ENCODE results near the gene ZNF716. TPM values are rescaled to one million over a fixed set of nuclear protein-coding genes. Genes with fewer than 3 reads are reported as not detected.

Gene ZNF716
- polyA plus RNA-seq, 1 of the 3 experiments (the other 2 are of a cell fraction): not detected

GRCh38 chr7:57404967-57405421 lies 45.0 kb upstream of the ZNF716 start (continued):
- TF ChIP-seq EZH2phosphoT487 (IDR thresholded peaks at IDR 0.05; ENCODE audit: borderline replicate concordance, low read depth) (no peak), JUND (IDR thresholded peaks at IDR 0.05) (no peak)

- Histone ChIP-seq H4K20me1 (ENCODE audit: insufficient read depth) (no peaks in the 10 kb centered on the region), H3K4me3 (ENCODE audit: low read depth in 2 of 2, low read length in 1 of 2) (no peak overlapping the region), H3K36me3 (replicated peaks in 1 of 2; ENCODE audit: control insufficient read depth in 1 of 2, insufficient read depth in 2 of 2, low read length in 1 of 2) (no peaks in the 10 kb centered on the region), H3K79me2 (ENCODE audit: insufficient read depth) (no peaks in the 10 kb centered on the region), H3F3A (replicated peaks; ENCODE audit: insufficient read depth) (no peaks in the 10 kb centered on the region), H3K27ac (ENCODE audit: low read depth in 2 of 2, low read length in 1 of 2) (no peak overlapping the region), H2AFZ (ENCODE audit: low read depth) (no peak overlapping the region), H3K4me2 (no peak overlapping the region), H3K9me3 (no peaks in the 10 kb centered on the region), H3K9ac (no peak overlapping the region), H3K27me3 (ENCODE audit: insufficient read depth) (no peaks in the 10 kb centered on the region), H3K9me2 (no peaks in the 10 kb centered on the region), H3K4me1 (ENCODE audit: control insufficient read depth in 1 of 2, insufficient read depth in 2 of 2, low read depth in 1 of 2, low read length in 1 of 2) (no peaks in the 10 kb centered on the region; a peak in 1 of 4 replicates)
- no peak for DNase-seq
- CTCF ChIA-PET: no interaction called here
- 2% methylated on average over 7 of the region's 7 CpGs for WGBS (ENCODE audit: low lambda C conversion rate)
- POLR2A ChIA-PET: no interaction called here
- TF ChIP-seq NFIC (IDR thresholded peaks at IDR 0.05; ENCODE audit: borderline replicate concordance) (no peak), TEAD4 (IDR thresholded peaks at IDR 0.05; ENCODE audit: borderline replicate concordance, insufficient read depth) (no peak), FOSL2 (IDR thresholded peaks at IDR 0.05; ENCODE audit: borderline replicate concordance, low read depth) (no peak), RFX5 (IDR thresholded peaks at IDR 0.05; ENCODE audit: low read length) (no peak), IRF3 (IDR thresholded peaks at IDR 0.05; ENCODE audit: low read depth, low read length) (no peak), TAF1 (IDR thresholded peaks at IDR 0.05; ENCODE audit: borderline replicate concordance, low read depth, low read length) (no peak), REST (IDR thresholded peaks at IDR 0.05; ENCODE audit: low read depth, low read length) (no peak), FOXM1 (IDR thresholded peaks at IDR 0.05; ENCODE audit: low read depth) (no peak), GATA2 (CRISPR knock-in tag; IDR thresholded peaks at IDR 0.05) (no peak), POLR2AphosphoS5 (IDR thresholded peaks at IDR 0.05; ENCODE audit: low read depth, low read length) (no peak), EP300 (IDR thresholded peaks at IDR 0.05; ENCODE audit: borderline replicate concordance in 1 of 2, low read depth in 1 of 2, low read length in 1 of 2) (no peak), PBX3 (IDR thresholded peaks at IDR 0.05) (no peak), SIN3A (IDR thresholded peaks at IDR 0.05; ENCODE audit: borderline replicate concordance, low read depth, low read length) (no peak), FOXJ3 (CRISPR knock-in tag; IDR thresholded peaks at IDR 0.05) (no peak)
- TF ChIP-seq, protein P1, sequence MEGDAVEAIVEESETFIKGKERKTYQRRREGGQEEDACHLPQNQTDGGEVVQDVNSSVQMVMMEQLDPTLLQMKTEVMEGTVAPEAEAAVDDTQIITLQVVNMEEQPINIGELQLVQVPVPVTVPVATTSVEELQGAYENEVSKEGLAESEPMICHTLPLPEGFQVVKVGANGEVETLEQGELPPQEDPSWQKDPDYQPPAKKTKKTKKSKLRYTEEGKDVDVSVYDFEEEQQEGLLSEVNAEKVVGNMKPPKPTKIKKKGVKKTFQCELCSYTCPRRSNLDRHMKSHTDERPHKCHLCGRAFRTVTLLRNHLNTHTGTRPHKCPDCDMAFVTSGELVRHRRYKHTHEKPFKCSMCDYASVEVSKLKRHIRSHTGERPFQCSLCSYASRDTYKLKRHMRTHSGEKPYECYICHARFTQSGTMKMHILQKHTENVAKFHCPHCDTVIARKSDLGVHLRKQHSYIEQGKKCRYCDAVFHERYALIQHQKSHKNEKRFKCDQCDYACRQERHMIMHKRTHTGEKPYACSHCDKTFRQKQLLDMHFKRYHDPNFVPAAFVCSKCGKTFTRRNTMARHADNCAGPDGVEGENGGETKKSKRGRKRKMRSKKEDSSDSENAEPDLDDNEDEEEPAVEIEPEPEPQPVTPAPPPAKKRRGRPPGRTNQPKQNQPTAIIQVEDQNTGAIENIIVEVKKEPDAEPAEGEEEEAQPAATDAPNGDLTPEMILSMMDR (IDR thresholded peaks at IDR 0.05): no peak
- TF ChIP-seq, protein P2, sequence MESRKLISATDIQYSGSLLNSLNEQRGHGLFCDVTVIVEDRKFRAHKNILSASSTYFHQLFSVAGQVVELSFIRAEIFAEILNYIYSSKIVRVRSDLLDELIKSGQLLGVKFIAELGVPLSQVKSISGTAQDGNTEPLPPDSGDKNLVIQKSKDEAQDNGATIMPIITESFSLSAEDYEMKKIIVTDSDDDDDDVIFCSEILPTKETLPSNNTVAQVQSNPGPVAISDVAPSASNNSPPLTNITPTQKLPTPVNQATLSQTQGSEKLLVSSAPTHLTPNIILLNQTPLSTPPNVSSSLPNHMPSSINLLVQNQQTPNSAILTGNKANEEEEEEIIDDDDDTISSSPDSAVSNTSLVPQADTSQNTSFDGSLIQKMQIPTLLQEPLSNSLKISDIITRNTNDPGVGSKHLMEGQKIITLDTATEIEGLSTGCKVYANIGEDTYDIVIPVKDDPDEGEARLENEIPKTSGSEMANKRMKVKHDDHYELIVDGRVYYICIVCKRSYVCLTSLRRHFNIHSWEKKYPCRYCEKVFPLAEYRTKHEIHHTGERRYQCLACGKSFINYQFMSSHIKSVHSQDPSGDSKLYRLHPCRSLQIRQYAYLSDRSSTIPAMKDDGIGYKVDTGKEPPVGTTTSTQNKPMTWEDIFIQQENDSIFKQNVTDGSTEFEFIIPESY (IDR thresholded peaks at IDR 0.05; ENCODE audit: borderline replicate concordance, low read depth): no peak
Measured at GRCh38 chr7:57407125-57407524, 42.9 kb upstream of the ZNF716 start.

Measured in SK-N-SH (cell line).